ENCODE results near the gene ASAP2.

Gene ASAP2

DNA sequence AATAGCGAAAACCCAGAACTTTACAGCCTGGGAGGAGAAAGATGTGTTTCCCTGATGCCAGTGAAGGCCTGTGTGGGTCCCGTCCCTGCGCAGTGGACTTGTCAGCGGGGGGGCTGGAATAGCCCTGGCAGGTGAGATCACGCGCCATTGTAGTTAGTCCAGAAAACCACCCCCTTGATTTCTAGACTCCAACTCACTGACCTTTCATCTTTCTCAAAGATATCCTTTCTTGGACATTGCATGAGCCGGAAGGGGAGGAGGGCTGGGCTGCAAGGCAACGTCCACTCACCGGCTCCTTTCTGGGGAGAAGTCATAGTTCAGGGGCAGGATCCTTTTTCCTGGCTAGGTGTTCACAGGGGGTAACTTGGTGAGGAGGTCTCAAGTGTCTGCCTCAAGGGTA lies 22.3 kb upstream of the ASAP2 start:
- no peak for DNase-seq

DNA sequence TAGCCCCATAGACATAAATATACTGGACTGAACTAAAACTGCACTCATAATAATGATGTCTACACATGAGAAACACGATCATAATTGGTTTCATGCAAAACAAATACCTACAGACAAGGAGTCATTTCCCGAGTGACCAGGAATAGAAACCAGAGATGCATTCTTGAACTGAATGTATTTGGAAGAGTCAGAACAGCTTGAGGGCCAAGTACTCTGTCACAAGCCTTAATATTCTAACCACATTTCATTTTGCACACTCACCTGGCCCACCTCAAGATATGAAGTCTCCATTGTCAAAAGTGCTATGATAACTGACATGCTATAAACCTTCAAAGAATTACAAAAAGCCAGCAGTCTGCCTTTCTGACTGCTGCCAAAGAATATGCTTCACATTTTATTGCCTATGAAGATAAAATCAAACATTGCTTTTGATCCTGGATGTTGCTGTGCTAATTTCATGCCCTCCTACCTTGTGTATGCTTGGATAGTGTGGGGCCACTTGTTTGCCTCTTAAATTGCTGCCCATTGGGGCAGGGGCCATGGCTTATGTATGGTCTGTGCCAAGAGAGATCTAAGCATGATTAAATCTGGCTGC lies 18.9 kb upstream of the ASAP2 start:
- DNase-seq = no peak

- no peak for DNase-seq
These were observed 17.8 kb upstream of the ASAP2 start for GRCh38 chr2:9188823-9189222.

- no peak for DNase-seq
These were observed 16.7 kb upstream of the ASAP2 start for GRCh38 chr2:9189901-9190300.

- peak; percentile 92 for DNase-seq
These were observed 15.6 kb upstream of the ASAP2 start for GRCh38 chr2:9191041-9191481.

DNA sequence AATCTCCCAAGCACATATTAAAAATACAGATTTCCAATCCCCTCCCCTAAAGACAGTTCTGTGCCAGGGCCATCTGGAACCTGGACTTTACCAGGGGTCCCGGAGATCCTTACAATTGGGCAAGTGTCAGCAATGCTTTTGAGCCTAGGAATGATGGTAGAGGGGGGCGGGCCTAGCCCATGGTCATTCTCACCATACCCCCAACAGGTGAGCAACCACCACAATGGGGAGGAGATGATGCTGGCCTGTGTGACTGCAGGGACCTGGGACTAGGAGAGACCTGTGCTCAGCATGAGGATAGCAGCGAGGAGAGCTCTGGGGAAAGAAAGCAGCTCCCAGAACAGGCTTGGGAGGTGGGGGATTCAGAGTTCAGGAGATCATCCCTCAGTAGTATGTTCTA lies 13.9 kb upstream of the ASAP2 start:
- DNase-seq = no peak

GRCh38 chr2:9194352-9194751 lies 12.3 kb upstream of the ASAP2 start:
- no peak for DNase-seq

GRCh38 chr2:9196637-9197036 lies 10.0 kb upstream of the ASAP2 start:
- DNase-seq = no peak

DNA sequence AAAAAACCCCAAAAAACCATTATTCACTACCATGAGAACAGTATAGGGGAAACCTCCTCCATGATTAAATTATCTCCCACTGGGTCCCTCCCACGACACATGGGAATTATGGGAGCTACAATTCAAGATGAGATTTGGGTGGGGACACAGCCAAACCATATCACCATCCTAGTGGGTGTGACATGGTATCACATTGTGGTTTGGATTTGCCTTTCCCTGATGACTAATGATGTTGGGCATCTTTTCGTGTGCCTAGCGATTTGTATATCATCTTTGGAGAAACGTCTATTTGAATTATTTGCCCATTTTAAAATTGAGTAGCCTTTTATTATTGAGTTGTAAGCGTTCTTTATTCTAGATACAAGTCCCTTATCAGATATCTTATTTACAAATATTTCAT lies 8.7 kb upstream of the ASAP2 start:
- DNase-seq = no peak

GRCh38 chr2:9199716-9200632 lies 6.6 kb upstream of the ASAP2 start:
- DNase-seq = no peak

DNA sequence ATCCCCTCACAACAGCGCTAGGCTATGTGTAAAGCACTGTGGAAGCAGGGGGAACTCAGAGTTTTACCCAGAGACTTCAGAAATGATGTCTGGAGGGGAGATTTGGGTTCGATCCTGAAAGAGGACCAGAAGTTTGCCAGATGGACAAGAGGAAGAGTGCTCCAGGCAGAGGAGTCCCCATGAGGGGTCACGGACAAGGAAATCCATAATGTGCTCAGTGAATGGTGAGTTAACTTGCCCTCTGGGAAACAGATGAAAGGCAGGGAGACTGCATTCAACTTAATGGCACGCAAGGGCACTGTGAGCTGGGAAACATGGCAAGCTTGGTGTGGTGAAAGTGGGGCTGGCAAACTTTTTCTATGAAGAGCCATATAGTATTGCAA lies 6.0 kb upstream of the ASAP2 start:
- no peak for DNase-seq

DNA sequence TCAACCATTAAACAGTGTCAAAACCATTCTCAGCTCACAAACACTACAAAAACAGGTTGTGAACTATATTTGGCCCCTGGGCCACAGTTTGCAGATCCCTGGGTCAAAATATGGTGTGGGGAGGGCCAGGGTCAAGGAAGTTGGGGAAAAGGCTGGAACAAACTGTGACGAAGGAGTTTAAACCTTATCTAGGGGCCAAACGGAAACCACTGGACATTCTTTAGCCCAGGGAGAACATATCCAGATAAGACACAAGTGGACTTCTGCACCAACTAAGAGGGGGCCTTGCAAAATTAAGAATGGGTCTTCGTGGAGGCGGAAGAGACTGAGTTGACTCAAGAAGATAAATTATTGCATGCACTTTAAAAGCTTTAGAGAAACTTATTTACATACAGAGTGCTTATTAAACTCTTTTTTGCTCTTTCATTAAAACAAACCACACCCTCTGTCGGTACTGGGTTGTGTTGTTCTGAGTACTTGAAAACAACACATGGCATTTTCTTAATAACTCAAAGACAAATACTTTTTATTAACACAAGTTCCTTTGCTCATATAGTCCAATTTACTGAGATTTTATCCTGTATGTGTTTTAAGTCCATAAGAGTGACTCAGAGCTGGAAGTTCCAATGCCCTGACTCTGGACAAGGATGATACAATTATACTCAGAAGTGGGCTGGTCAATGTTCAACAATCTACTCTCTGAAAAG lies 5.3 kb upstream of the ASAP2 start:
- no peak for DNase-seq

- DNase-seq = no peak
These were observed 3.6 kb upstream of the ASAP2 start for GRCh38 chr2:9203006-9203405.

GRCh38 chr2:9203876-9204275 lies 2.7 kb upstream of the ASAP2 start:
- no peak for DNase-seq

GRCh38 chr2:9204939-9205338 lies 1.7 kb upstream of the ASAP2 start:
- no peak for DNase-seq

- DNase-seq = no peak
These were observed 1.1 kb upstream of the ASAP2 start for GRCh38 chr2:9205486-9205885.

DNA sequence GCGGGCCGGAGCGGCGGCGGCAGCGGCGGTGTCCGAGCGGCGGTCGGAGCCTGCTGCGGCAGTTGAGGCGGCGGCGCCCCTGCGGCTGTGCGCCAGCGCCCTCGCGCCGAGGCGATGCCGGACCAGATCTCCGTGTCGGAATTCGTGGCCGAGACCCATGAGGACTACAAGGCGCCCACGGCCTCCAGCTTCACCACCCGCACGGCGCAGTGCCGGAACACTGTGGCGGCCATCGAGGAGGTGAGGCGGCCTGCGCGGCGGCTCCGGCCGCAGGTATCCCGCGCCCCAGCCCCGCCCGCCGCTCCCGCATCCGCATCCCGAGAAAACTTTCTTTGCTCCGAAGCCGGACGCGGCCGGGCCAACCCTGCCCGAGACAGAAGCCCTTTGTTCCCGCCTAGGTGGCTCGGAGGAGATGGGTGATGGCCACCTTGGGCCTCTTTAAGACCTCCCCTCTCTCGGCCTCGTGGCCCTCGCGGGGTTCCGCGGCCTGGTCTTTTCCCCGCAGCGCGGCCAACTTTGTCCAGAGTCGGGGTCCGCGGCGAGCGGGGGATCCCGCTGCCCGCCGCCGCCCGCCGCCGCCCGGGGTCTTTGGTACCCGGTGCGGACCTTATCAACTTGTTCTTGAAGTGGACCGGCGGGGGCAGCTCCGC lies 504 bp downstream of the ASAP2 start:
- no peak for DNase-seq

- DNase-seq = no peak
These were observed 1.2 kb downstream of the ASAP2 start for GRCh38 chr2:9207641-9208311.

GRCh38 chr2:9208875-9209274 lies 2.3 kb downstream of the ASAP2 start:
- DNase-seq = no peak

DNA sequence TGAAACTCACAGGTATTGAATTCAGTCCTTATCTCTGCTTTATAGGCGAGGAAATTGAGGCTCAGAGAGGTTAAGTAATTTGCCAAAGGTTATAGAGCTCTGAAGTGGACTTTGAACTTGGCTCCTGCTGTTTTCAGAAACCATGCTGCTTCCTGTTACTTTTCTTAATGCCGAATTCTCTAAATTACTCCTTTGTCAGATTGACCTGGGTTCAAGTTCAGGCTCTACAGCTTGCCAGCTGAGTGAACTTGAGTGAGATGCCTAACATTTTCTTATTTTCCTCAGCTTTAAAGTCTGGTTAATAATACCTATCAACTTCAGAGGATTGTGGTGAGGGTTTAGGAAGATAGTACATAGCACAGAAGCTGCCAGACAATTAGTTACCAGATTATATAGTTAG lies 3.4 kb downstream of the ASAP2 start:
- DNase-seq = no peak

GRCh38 chr2:9211496-9211895 lies 4.9 kb downstream of the ASAP2 start:
- no peak for DNase-seq

GRCh38 chr2:9212010-9212635 lies 5.5 kb downstream of the ASAP2 start:
- DNase-seq = no peak
